ENCODE data around the gene UGP2. TPM values are rescaled to one million over a fixed set of nuclear protein-coding genes. Genes with fewer than 3 reads are reported as not detected.

The UGP2 gene
- total RNA-seq = 36.1 and 78.3 TPM in 2 replicates

GRCh38 chr2:63841254-63842022, at the start of gene UGP2:
UGP2 (plus strand) TSS chr2:63841896; CDS start chr2:63842186, 290 bp downstream.

Other genes with a start within 250 kb of the UGP2 start
- 13.1 and 15.1 TPM in 2 replicates for gene VPS54, start 177.5 kb downstream of the UGP2 start, total RNA-seq

Measured in bronchial smooth muscle cell (primary cell).